OCI-LY7 (cell line): ENCODE measurements around the gene TLE6. TPM values are rescaled to one million over a fixed set of nuclear protein-coding genes. Genes with fewer than 3 reads are reported as not detected.
"Not testable (repeated sequence)": the region's sequence is repeated elsewhere in the genome, so short reads cannot be mapped to it uniquely, and the experiment has no call there.

Experiments
- BruUV-seq: library from RNA; stranded (reverse); fragments of 400-500 nt; replicated peaks from 2 replicates; lab custom pipeline; 2021; lab: Mats Ljungman, UMichigan
- CTCF ChIA-PET: fragments of 300-600 bp; sonication (Branson Sonifier 250); formaldehyde crosslinking; loops from one replicate; lab custom pipeline; 2022; ENCODE audit warnings: antibody characterized with exemption; ENCODE audit not compliant: unreplicated experiment; lab: Charles Lee
- POLR2A ChIA-PET: fragments of 300-600 bp; sonication (Branson Sonifier 250); formaldehyde crosslinking; loops from one replicate; lab custom pipeline; 2022; ENCODE audit warnings: antibody characterized with exemption; lab: Charles Lee
- DNase-seq: peaks from one replicate; pipeline ENCODE4 v3.0.0-alpha.2; 2015; ENCODE audit warnings: low spot score
- H2AFZ ChIP-seq: fragments of 200-600 bp; sonication (generic), shearing (Covaris generic); 2 replicates; pipeline ENCODE4 v1.6.1; 2014; ENCODE audit warnings: mild to moderate bottlenecking, antibody characterized with exemption, low read length, moderate library complexity
- H3K27ac ChIP-seq: fragments of 200-600 bp; sonication (generic); 2 replicates; pipeline ENCODE4 v1.5.1; 2014; ENCODE audit warnings: mixed run types, low read depth, mild to moderate bottlenecking, moderate library complexity, low read length, inconsistent platforms; ENCODE audit not compliant: poor library complexity, severe bottlenecking
- H3K36me3 ChIP-seq: fragments of 200-600 bp; sonication (generic); 2 replicates; pipeline ENCODE4 v1.6.1; 2014; ENCODE audit warnings: mild to moderate bottlenecking, antibody characterized with exemption, low read length, moderate library complexity, mixed read lengths; ENCODE audit not compliant: insufficient read depth
- H3K4me1 ChIP-seq: fragments of 200-600 bp; sonication (generic); 2 replicates; pipeline ENCODE4 v1.5.1; 2014; ENCODE audit warnings: mild to moderate bottlenecking, low read length; ENCODE audit not compliant: insufficient read depth, poor library complexity, severe bottlenecking
- H3K4me2 ChIP-seq: fragments of 200-600 bp; sonication (generic); 2 replicates; pipeline ENCODE4 v1.6.1; 2014; ENCODE audit warnings: mild to moderate bottlenecking, low read length
- H3K4me3 ChIP-seq: fragments of 200-600 bp; sonication (generic); 2 replicates; pipeline ENCODE4 v1.5.1; 2014; ENCODE audit warnings: mild to moderate bottlenecking, low read depth, low read length; ENCODE audit not compliant: poor library complexity, severe bottlenecking
- H3K79me2 ChIP-seq: fragments of 200-600 bp; sonication (generic); 2 replicates; pipeline ENCODE4 v1.6.1; 2016; ENCODE audit warnings: low read depth, mild to moderate bottlenecking, low read length, moderate library complexity, mixed read lengths; ENCODE audit not compliant: insufficient read depth
- H3K9me2 ChIP-seq: fragments of 200-600 bp; sonication (generic); 2 replicates; pipeline ENCODE4 v1.6.1; 2016; ENCODE audit warnings: mild to moderate bottlenecking, low read length, mixed read lengths; ENCODE audit not compliant: insufficient read depth
- H3K9me3 ChIP-seq: fragments of 200-600 bp; sonication (generic); 2 replicates; pipeline ENCODE4 v1.6.1; 2014; ENCODE audit warnings: mild to moderate bottlenecking, mixed run types, low read length, mixed read lengths
- H4K20me1 ChIP-seq: fragments of 200-600 bp; sonication (generic); 2 replicates; pipeline ENCODE4 v1.6.1; 2014; ENCODE audit warnings: mild to moderate bottlenecking, antibody characterized with exemption, low read length, moderate library complexity, mixed read lengths; ENCODE audit not compliant: insufficient read depth
- CTCF ChIP-seq: fragments of 200-600 bp; sonication (generic); conservative IDR thresholded peaks from 2 replicates; pipeline ENCODE4 v1.5.1; 2014; ENCODE audit warnings: mild to moderate bottlenecking, antibody characterized with exemption, low read length, moderate library complexity, mixed read lengths
- EZH2phosphoT487 ChIP-seq: fragments of 200-600 bp; sonication (generic); IDR thresholded peaks from 2 replicates; pipeline ENCODE4 v1.6.1; 2018; ENCODE audit warnings: low read depth, borderline replicate concordance, mild to moderate bottlenecking, mixed run types, antibody characterized with exemption, low read length, moderate library complexity, mixed read lengths
- intact Hi-C: fragments of 100-400 bp; cut with micrococcal nuclease; formaldehyde crosslinking; loops from one replicate; pipeline ENCODE4 v1.10.0; 2022; ENCODE audit not compliant: unreplicated experiment
- total RNA-seq, 2 experiments: library from RNA; depleted of rRNA in 1 of 2; stranded (reverse); fragments of >200 nt in 1 of 2; shearing (Covaris generic) in 1 of 2; gene quantifications; 2 replicates each; pipeline ENCODE4 v1.2.3, GENCODE V29; 2014 to 2022

TLE6 gene
- total RNA-seq, 2 experiments from 2014 or later: 15.9 to 21.5 TPM

- no peaks in the 10 kb centered on the region for H3K9me2 ChIP-seq
- ChIA-PET POLR2A (interaction anchor here (0.6 to 1.3 kb wide), 2 partner anchors 15 to 119 kb away, joined by 3 read pairs; partner anchors contain the start of gene TLE6), CTCF (no interaction called here)
- H3K36me3 ChIP-seq: no peaks in the 10 kb centered on the region; the same call in 1 of the 2 replicates
- peaks cover 6% of the 10 kb centered on the region; the same call in 1 of the 2 replicates for H3K9me3 ChIP-seq
- no peak overlapping the region for H3K27ac ChIP-seq
- intact Hi-C loops: loop anchor here (1.0 kb wide), 2 partner anchors 142 to 146 kb away; no protein-coding TSS in a partner anchor
- H3K79me2 ChIP-seq: no peaks in the 10 kb centered on the region
- H3K4me3 ChIP-seq: no peak overlapping the region
- no TSS peak for BruUV-seq
- no peak for TF ChIP-seq EZH2phosphoT487
- peak; percentile 92 for TF ChIP-seq CTCF
- peak; percentile 87 for DNase-seq
- peak overlapping the region; percentile 34 for H3K4me2 ChIP-seq
- no peaks in the 10 kb centered on the region for H4K20me1 ChIP-seq
- H2AFZ ChIP-seq: 0 out of 2 replicates have a peak overlapping the region, but pooled peaks have one; percentile 41
- peaks cover 20% of the 10 kb centered on the region for H3K4me1 ChIP-seq
These were observed 15.2 kb upstream of the TLE6 start for GRCh38 chr19:2962018-2962670.

GRCh38 chr19:2963122-2963521, 14.2 kb upstream of the TLE6 start:
- intact Hi-C loops: no loop called here
- Histone ChIP-seq H4K20me1 (no peaks in the 10 kb centered on the region), H3K36me3 (peaks cover under 1% of the 10 kb centered on the region; the same call in 1 of the 2 replicates), H3K4me1 (peaks cover 29% of the 10 kb centered on the region), H2AFZ (no peak overlapping the region), H3K27ac (no peak overlapping the region), H3K9me3 (peaks cover 13% of the 10 kb centered on the region; the same call in 1 of the 2 replicates), H3K4me3 (no peak overlapping the region), H3K9me2 (no peaks in the 10 kb centered on the region), H3K79me2 (no peaks in the 10 kb centered on the region), H3K4me2 (no peak overlapping the region)
- CTCF ChIA-PET: interaction anchor here (0.6 kb wide), 1 partner anchor 200 kb away, joined by 4 read pairs; no protein-coding TSS in a partner anchor
- DNase-seq: no peak
- POLR2A ChIA-PET: interaction anchor here (1.3 kb wide), 1 partner anchor 14 kb away, joined by 3 read pairs; the partner anchor contains the start of gene TLE6
- BruUV-seq: no TSS peak
- TF ChIP-seq EZH2phosphoT487 (no peak), CTCF (no peak)

- BruUV-seq, CTCF ChIA-PET, H3K4me3 ChIP-seq, H3K4me2 ChIP-seq, H3K9me2 ChIP-seq, H2AFZ ChIP-seq, H4K20me1 ChIP-seq, H3K36me3 ChIP-seq, DNase-seq, intact Hi-C loops, H3K79me2 ChIP-seq, H3K27ac ChIP-seq: not testable (repeated sequence)
- POLR2A ChIA-PET: interaction anchor here (1.3 kb wide), 1 partner anchor 14 kb away, joined by 3 read pairs; the partner anchor contains the start of gene TLE6
- H3K9me3 ChIP-seq: peaks cover 17% of the 10 kb centered on the region; the same call in 1 of the 2 replicates
- peaks cover 34% of the 10 kb centered on the region for H3K4me1 ChIP-seq
These were observed 13.7 kb upstream of the TLE6 start for GRCh38 chr19:2963631-2964030.
